ENCODE measurements around the gene SPTB. TPM values are rescaled to one million over a fixed set of nuclear protein-coding genes. Genes with fewer than 3 reads are reported as not detected.

SPTB gene
- total RNA-seq, 1 donor from 2014 or later: not detected

DNA sequence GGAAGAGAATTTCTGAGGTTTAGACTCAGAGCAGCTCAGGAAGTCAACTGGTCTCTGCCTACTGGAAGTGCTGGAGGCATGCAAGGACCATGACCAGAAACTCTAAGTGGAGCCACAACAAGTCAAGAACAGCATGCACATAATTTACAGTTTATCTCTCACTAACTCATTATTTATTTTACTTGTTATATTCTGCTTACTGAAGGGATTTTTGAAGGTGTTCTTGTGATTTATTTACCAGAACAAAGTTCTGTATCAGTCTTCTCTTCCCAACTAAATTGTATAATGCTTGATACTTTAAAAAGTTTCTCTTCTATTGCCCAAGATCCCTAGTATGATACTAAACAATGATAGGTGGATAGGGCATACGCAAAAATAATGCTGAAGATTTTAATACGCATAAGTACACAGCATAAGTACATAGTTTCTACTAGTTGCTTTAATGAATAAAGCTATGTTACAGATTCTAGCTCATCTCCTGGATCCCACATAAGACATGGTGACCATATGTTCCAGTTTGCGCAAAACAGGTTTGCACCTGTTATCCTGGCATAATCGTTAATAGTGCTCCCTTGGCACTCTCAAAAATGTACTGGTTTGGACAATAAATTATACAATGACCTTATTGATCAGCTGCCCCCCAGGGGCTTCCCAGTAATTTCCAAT lies 11.6 kb upstream of the SPTB start:
- intact Hi-C loops (cut with micrococcal nuclease): loop anchor here (5.0 kb wide), 6 partner anchors 69 to 549 kb away; no protein-coding TSS in a partner anchor

DNA sequence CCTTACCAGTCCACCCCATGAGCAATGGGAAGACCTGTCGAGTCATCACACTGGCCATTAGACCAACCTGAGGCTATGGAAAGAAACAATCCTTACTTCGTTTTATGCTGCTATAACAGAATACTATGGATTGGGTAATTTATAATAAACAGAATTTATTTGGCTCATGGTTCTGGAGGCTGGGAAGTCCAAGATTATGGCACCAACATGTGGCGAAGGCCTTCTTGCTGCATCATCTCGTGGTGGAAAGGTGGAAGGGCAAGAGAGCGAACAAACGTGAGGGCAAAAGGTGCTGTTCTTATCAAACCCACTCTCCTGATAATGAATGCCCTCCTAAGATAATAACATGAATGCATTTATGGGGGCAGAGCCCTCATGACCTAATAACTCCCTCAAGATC lies 9.6 kb upstream of the SPTB start:
- intact Hi-C loops (cut with micrococcal nuclease): no loop called here

DNA sequence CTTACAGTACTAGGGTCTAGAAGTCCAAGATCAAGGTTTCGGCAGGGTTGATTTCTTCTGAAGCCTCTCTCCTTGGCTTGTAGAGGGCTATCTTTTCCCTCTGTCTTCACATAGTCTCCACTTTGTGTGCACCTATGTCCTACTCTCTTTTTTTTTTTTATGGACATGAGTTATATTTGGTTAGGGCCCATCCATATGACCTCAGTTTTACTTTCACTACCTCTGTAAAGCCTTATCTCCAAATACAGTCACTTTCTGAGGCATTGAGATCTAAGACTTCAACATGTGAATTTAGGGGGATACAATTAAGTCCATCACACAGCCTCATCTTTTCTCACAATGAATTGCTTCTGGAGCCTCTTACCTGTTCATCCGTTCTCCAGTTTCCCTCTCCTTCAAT lies 5.9 kb upstream of the SPTB start:
- intact Hi-C loops (cut with micrococcal nuclease): no loop called here

DNA sequence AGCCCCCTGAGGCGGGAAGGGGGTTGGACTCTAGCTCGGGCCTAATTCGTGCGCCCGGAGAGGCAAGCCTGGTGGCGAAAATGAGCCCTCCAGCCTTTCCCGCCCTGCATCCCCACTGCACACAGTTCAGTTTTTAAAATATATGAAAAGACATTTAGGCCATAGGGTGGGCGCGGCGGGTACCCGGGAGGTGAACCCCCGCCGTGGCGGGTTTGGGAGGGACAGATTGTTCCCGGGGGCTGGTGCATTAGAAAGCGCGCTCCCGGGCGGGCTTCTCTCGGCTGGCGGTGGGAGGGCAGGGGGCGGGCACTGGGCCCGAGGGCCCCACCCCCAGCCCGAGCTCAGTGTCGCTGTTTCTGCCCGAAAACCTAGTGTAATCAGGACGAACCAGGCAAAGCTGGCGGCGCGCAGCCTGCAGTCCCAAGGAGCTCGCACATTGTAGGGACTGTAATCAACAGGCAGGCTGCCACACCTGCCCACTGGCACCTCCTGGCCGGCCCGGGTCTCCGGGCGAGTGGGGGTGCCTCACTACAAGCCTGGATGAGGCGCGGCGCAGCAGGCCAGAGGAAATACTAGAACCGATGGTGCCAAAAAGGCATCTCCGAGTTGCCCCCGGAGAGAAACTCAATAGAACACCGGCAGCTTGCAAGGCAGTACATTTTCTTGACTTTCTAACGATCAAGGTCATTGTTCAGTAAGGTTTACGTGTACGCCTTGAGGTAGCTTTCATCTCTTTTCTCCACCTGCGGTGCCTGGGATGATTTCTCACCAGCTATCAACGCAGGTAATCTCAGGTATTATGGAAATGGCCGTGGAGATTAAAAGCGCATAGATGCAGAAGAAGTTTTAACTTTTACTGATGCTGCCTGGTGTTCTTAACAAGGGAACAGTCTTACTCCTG lies 764 bp upstream of the SPTB start:
- intact Hi-C loops (cut with micrococcal nuclease): loop anchor here (1.0 kb wide), 3 partner anchors 34 to 340 kb away; partner anchors contain the start of genes CHURC1, HSPA2 and MAX

DNA sequence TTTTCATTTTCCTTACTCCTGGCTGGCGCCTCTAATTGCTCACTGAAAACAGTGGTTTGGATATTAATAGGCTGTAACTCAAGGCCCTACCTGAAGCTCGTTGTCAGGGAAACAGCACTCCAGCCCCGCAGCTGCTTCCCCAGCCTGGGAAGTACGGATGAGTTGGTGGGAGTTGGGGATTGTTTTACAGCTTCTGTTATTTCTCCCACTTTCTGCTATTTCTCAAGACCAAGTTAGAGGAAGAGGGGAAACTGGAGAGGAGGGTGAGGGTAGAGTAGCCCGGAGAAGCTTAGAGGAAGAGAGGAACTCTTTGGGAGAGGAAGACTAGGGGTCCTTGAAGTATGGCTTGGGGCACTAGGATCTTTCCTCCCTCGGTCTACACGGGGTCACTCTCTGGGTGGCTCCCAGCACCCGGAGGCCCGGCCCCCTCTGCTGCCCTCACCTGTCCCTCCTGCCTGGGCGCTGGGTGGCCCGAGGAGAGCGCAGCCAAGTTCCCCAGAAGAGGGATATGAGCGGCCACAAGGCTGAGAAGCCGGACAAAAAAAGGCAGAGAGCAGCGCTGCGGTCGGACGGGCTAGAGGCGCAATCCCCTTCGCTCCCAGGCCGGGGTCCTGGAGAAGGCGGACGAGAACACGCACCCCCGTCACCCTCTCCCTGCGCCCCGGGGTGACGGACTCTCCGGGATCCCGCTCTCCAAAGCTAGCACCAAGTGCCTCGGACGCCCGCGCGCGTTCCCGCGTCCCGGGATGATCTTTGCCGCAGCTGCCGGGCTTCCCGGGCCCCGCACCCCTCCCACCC lies 671 bp downstream of the SPTB start:
- intact Hi-C loops (cut with micrococcal nuclease): no loop called here

DNA sequence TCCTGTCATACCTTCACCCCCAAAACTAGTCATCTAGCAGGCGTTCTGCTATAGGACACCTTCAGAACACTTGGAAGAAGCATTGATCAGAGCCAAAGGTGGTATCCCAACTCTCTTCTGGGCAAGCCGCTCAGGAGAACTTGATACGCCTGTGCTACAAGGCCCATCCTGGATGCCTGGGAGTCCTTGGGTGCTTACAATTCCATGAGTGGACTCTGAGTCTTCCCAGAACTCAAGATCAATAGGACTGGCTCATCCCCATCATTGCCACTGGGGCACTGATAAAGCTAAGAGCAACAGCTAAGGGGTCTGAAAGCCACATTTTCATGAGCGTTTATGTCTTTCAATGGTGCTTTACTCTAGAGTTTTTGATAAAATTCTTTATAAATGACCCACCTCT lies 1.9 kb downstream of the SPTB start:
- intact Hi-C loops (cut with micrococcal nuclease): no loop called here

DNA sequence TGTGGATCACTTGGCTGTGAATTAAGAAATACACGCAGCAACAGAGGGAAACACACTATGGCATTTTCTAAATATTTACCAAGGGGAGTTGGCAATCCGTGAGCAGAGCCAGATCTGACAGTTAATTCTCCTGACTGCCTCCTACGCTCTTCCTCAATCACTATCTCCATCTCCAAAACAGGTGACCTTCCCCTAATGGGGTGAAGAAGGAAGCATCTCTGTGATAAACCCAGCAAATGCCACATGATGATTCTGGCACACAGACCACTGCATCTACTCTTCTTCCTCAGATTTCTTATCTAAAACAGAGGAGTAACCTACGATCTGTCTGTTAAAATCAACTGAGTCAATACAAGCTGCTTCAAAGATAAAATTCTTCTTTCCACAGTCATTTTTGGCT lies 4.4 kb downstream of the SPTB start:
- intact Hi-C loops (cut with micrococcal nuclease): no loop called here

DNA sequence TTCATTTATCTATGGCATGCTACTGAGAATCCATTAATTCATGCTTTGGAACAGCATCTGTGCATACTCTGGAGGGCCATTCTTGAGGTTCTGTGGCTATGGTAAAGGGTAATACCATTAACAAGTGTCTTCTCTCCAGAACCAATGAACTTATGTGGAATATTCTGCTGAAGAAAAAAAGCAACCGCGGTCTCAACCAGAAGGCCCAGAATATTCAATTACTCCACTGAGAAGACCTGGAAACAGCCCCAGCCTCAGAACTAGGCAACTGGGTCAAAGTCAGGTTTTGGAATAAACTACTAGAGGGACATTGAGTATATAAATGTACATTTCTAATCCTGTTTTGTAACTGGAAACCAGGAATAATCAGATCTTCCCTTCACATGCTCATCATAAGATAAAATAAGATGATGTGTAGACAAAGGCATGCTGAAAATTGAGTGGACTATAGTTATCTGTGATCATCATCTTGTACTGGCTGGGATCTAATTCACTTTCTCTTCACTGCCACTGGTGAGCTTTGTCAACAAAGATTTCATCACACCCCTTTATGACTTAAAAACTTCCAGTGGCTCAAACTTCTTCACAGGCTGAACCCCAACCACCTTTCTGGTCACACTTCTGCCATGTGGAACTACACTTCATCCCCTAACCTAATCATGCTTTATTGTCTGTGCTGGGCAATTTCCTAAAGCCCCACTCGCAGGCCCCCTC lies 6.0 kb downstream of the SPTB start:
- intact Hi-C loops (cut with micrococcal nuclease): no loop called here

DNA sequence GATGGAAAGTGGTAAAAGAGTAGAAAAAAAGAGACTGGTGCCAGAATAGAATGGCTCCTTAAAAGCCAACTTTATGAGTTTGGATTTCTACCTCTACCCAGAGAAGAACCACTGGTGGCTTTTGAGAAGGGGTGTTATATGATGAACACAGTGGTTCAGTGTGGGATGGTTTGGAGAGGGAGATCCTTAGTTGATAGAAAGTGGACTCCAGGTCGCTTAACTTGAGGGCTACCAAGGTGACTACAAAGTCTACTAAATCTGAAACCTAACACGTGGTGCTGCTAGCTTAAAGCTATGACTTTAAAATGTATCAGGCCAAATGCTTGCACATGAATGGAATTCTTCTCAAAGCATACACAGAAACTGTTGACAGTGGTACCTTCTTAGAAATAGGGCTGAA lies 8.4 kb downstream of the SPTB start:
- intact Hi-C loops (cut with micrococcal nuclease): no loop called here

DNA sequence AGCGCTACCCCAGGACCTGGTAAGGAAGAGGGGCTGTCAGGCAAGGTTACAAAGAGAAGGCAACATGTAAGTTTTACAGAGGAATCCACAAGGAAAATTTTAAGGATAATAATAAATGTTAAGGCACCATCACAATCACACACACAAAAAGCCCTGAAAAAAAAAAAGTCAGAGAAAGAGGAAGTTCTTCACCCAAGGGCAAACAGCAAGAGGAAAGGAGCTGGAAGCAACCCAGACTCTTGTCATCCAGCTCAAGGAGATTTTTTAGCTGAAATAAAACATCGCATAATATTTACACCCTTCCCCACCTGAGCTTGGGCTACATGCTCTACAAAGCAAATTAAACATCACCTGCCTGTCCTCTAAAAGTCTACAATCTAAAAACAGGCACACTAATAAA lies 9.5 kb downstream of the SPTB start:
- intact Hi-C loops (cut with micrococcal nuclease): no loop called here

DNA sequence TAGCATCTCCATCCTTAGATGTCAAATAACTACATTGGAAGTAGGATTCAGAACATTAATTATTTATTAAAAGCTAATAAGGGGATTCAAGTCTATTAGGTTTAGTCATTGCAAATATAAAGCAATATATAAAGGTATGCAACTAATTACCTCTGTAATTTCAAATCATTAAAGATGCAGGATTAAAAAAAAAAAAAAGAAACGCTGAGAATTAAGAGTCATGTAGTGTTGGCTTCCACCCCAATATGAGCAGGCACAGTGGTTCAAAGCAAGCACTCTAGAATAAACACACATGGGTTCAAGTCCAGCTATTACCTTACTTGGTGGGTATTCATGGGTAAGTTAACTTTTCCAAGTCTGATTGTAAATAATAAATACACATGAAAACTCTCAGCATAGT lies 10.9 kb downstream of the SPTB start:
- intact Hi-C loops (cut with micrococcal nuclease): no loop called here

DNA sequence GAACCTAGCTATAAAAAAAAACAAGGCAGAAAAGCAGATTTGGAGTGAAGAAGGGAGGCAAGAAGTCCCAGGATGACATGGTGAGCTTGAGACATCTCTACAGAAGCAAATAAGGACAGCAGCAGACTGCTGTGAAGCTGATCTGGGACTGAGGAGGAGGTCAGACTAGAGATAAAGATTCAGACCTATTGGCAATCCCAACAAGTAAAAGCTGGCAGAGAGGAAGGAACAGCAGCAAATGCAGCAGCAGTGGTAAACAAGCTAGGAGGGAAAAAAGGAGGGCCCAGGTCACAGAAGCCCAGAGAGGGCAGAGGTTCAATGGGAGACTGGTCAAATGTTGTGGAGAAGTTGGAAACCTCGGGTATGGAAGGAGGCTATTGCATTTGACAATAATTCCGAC lies 11.3 kb downstream of the SPTB start:
- intact Hi-C loops (cut with micrococcal nuclease): no loop called here

DNA sequence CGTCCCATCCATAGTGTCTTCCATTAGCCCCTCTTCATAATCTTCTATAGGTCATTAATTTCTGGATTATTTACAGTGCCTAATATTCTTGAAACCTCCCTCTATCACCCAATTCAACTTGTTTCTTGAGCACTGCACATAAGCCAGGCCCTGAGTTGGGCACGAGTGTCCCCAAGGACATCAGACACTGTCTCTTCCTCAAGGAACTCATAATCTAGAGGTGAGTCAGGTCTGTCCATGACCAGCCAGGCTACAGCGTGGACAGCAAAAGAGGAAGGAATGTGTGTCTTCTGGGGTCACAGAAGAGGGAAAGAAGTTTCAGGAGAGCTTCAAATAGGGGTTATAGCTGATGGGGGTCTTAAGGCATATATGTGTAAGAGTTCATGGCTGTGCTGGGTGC lies 12.5 kb downstream of the SPTB start:
- intact Hi-C loops (cut with micrococcal nuclease): no loop called here

DNA sequence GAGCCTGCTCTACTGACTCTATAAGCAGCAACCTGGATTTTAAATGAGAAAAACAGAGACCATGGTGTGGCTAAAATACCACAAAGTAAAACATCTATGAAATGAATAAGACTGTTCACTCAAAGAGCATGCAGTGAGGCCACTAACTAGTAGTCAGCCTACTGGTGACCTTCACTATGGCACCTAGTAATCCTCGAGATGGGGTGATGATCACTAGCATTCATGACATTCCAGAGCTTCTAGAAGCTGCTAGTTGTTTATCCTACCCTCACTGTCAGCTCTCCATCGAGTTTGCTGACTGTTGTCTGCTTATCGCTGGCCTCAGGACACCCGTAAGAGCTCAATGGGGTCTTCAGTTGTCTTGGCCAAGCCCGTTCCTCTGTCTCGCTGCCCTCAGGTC lies 13.7 kb downstream of the SPTB start:
- intact Hi-C loops (cut with micrococcal nuclease): no loop called here

DNA sequence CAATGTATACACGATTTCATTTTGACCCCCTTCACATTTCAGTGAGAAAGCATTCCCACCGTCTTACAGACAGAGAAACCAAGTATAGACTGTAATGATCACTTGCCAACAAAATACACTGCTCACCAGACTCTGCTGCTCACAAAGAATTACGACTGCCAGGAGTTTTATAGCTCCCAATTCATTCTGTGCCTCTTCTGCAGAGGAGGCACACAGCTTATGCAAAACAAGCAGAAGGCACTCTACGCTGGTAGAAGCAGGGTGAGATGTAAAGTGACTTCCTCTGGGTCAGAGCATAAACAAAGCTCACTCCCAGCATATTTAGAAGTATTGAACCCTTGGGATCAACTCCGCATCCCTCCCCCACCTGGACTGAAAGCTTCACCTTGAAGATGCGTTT lies 14.6 kb downstream of the SPTB start:
- intact Hi-C loops (cut with micrococcal nuclease): no loop called here

DNA sequence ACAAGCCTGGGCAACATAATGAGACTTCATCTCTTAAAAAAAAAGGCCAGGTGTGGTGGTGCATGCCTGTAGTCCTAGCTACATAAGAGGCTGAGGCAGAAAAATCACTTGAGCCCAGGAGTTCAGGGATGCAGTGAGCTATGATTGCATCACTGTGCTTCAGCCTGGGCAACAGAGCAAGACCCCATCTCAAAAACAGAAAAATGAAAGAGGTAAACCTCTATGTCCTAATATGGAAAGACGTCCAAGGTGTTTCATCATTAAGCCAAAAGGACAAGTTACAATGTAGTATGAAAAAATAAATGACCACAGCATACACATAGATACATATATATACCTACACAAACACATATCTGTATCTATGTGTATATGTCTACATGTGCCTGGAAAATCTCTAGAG lies 15.4 kb downstream of the SPTB start:
- intact Hi-C loops (cut with micrococcal nuclease): no loop called here

DNA sequence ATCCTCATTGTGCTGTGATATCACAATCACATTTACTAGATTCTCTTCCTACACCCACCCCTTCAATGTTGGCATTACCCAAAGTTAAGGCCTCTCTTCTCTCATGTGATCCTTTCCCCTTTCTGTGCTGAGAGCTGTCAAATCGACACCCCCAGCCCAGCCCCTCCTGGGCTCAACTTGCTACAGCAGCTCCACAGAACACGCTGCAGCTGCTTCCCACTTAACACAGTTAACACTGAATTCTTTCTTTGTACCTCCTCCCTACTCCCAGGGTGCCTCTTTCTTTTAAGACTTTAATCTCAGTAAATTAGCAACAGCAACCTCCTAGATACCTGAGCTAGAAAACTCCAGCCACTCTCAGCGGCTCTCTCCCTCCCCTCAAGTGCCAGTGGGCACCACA lies 17.8 kb downstream of the SPTB start:
- intact Hi-C loops (cut with micrococcal nuclease): no loop called here

DNA sequence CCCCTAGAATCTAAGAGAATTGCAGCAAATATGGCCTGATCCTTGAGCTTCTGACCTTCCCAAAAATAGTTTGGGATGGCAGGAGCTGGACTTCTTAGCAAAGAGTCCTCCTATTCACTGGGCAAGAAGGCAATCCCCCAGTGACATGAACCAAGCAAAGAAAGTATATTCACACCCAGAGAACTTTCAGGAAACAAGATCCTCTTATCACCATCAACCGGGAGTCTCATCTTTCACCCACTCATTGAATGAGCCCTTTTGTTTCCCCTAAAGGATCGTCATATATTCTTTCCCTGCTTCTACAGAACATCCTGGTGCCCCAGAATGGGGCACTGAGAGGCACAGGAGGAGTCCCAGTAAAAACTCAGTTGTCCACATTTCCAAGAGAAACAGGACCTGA lies 19.7 kb downstream of the SPTB start:
- intact Hi-C loops (cut with micrococcal nuclease): no loop called here

DNA sequence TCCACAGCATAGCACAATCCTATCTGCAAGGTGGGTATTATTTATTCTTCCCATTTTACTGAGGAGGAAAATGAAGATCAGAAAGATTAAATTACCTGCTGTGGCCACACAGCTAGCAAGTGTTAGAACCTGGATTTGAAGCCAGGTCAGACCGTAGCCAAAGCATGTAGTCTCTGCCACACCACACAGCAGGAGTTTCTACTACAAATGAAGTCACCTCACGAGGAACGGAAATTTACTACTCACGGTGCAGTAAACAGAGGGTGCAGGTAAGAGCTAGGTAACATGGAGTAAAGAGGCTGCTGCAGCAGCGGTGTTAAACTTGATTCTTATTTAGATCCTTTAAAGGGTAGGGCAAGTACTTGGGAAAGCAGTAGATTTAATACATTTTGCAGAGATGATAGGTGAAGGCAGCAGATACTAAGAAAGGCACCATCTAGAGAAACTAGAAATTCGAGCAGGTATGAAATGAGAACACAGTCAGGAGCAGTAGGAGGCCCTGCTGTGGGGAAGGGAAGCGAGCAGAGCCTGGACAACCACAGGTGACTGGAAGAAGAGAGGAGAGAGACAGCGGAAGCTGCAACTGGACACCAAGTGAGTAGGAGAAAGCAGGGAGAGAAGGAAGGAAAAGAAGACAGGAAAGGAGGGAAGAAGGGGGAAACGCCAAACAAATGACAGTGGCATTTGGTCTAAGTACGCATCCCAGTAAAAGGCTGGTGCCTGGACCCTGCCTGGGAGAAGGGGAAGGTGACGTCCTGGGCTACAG lies 21.5 kb downstream of the SPTB start:
- intact Hi-C loops (cut with micrococcal nuclease): no loop called here

Measured in T-helper 1 cell treated with Interleukin-12 subunit alpha and Interleukin-12 subunit beta and Interleukin-4 antibody, amounts not matched to agents 30 ng/mL and 1 ng/mL, for 36 hours (primary cell).